Measurements from ENCODE around the gene SPATA25. TPM values are rescaled to one million over a fixed set of nuclear protein-coding genes. Genes with fewer than 3 reads are reported as not detected.

The SPATA25 gene
- total RNA-seq, 4 donors from 2014 or later: 2.6 to 16.2 (median 6.0) TPM

DNA sequence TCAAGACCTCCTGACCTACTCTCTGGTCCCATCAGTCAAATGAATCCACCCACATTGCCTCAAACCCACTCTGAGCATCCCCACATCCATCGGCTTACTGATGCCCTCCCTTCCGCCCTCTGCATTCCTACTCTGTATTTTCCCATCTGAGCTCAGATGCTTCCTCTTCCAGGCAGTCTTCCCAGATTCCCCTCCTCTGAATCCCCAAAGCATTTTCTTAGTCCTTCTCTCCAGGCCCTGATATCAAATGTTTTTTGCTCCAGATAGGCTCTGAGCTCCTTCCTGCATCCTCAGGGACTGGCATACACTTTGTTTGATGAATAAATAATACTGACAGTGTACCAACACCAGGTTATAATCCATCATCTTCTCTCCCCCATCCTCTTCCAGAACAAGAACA lies 20.7 kb upstream of the SPATA25 start:
- intact Hi-C loops (cut with DNase I; ENCODE audit: low total_unique reads): no loop called here
- TF ChIP-seq, protein P1, sequence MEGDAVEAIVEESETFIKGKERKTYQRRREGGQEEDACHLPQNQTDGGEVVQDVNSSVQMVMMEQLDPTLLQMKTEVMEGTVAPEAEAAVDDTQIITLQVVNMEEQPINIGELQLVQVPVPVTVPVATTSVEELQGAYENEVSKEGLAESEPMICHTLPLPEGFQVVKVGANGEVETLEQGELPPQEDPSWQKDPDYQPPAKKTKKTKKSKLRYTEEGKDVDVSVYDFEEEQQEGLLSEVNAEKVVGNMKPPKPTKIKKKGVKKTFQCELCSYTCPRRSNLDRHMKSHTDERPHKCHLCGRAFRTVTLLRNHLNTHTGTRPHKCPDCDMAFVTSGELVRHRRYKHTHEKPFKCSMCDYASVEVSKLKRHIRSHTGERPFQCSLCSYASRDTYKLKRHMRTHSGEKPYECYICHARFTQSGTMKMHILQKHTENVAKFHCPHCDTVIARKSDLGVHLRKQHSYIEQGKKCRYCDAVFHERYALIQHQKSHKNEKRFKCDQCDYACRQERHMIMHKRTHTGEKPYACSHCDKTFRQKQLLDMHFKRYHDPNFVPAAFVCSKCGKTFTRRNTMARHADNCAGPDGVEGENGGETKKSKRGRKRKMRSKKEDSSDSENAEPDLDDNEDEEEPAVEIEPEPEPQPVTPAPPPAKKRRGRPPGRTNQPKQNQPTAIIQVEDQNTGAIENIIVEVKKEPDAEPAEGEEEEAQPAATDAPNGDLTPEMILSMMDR (IDR thresholded peaks at IDR 0.05): no peak
- no peak for TF ChIP-seq POLR2A (IDR thresholded peaks at IDR 0.05)
- Histone ChIP-seq H3K27ac (no peak overlapping the region), H3K36me3 (no peaks in the 10 kb centered on the region), H3K4me1 (no peaks in the 10 kb centered on the region), H3K27me3 (no peaks in the 10 kb centered on the region), H3K9me3 (no peaks in the 10 kb centered on the region), H3K4me3 (no peak overlapping the region)
- DNase-seq: no peak

DNA sequence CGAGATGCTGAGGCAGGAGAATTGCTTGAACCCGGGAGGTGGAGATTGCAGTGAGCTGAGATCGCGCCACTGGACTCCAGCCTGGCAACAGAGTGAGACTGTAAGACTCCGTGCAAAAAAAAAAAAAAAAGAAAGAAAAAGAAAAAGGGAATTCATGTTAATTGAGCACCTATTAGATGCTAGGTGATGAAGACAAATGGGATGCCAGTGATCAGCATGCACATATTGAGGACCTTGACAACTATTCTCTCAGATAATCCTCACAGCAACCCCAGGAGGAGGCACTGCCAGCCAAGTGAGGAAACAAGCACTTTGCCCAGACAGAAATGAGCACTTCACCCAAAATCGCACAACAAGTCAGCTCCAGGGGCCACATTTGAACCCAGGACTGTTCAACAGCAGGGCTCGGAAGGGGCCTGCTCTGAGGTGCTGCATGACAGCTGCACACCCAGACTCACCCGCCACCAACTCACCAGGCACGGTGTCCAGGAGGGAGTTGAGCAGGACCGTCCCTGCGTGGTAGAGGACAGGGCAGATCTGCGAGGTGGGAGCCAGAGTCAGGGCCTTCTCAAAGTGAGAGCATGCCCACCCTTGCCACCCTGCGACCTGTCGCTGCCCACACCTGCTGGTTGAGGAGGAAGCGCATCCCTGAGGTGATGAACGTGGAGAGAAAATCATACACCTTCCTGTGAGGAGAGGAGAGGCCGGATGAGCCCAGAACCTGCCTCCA lies 20.0 kb upstream of the SPATA25 start:
- intact Hi-C loops (cut with DNase I; ENCODE audit: low total_unique reads): no loop called here
- H3K9me3 ChIP-seq: no peaks in the 10 kb centered on the region
- peak in 1 of 2 donors; percentile 16 for DNase-seq
- no peaks in the 10 kb centered on the region for H3K36me3 ChIP-seq
- H3K27ac ChIP-seq: no peak overlapping the region
- H3K4me1 ChIP-seq: no peaks in the 10 kb centered on the region
- TF ChIP-seq, protein P1 (IDR thresholded peaks at IDR 0.05): no peak
- no peak for TF ChIP-seq POLR2A (IDR thresholded peaks at IDR 0.05)
- H3K27me3 ChIP-seq: no peaks in the 10 kb centered on the region
- no peak overlapping the region for H3K4me3 ChIP-seq

DNA sequence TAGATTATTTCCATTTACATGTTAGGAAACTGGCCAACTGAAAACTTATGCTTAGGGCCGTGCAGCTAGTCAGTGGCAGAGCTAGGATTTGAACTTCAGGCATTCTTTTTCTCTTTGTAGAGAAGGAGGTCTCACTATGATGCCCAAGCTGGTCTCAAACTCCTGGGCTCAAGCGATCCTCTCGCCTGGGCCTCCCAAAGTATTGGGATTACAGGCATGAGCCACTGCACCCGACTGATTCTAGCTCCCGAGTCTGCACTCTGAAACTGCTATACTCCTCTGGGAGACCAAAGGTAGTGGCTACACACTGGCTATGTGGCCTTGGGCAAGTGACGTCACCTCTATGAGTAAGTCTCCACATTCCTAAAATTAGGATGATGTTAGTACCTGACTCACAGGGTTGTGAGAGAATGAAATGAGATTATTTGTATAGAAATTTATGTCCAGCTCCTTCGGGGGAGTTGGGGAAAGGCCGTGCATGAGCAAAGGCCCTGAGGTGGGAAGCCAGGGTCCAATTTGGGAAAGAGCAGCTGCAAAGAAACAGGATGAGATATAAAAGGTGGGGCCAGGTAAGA lies 18.2 kb upstream of the SPATA25 start:
- TF ChIP-seq, protein P1 (IDR thresholded peaks at IDR 0.05): no peak
- TF ChIP-seq POLR2A (IDR thresholded peaks at IDR 0.05): no peak
- no peak overlapping the region for H3K4me3 ChIP-seq
- H3K36me3 ChIP-seq: no peaks in the 10 kb centered on the region
- H3K9me3 ChIP-seq: no peaks in the 10 kb centered on the region
- no peak for DNase-seq
- no peaks in the 10 kb centered on the region for H3K27me3 ChIP-seq
- intact Hi-C loops (cut with DNase I; ENCODE audit: low total_unique reads): no loop called here
- H3K4me1 ChIP-seq: no peaks in the 10 kb centered on the region
- H3K27ac ChIP-seq: no peak overlapping the region

DNA sequence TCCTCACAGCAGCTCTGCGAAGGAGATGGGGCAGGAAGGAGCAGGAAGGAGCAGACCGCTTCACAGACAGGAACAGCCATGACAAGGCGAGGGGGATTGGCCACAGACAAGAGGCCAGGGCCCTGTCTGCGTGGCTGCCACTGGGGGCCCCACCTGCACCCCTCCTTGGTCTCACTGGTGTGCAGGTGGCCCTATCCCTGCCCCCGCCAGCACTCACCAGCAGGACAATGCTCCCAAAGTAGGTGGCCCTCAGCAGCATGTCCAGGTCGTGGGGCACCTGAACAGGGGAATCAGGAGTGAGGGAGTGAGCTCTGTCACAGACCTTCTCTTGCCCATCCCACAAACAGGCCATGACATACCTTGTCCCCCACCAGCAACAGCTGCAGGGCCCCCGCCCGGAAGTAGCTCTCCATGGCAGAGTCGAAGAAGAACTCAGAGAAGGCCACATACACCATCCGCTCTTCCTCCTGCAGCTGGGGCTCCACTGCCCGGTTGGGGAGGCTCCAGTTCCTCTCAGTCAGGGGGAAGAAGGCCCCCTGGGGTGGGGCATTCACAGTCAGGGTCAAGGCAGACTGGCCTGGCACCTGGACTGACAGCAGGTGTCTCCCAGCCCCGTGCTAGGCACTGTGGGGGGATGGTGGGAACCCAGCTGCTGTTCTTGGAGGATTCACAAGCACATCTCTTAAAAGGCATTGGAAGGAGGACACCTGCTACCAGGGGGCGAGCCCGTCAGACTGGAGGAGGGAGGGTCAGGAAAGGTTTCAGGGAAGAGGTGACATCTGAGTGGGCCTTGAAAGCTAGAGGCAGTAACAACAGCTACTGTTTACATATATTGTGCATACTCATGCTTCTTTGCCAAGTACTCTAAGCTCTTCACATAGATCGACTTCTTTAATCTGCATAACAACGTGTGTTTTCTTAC lies 17.4 kb upstream of the SPATA25 start:
- no peaks in the 10 kb centered on the region for H3K36me3 ChIP-seq

More for the DNA sequence above, 17.4 kb upstream of the SPATA25 start:
- intact Hi-C loops (cut with DNase I; ENCODE audit: low total_unique reads): no loop called here
- H3K27ac ChIP-seq: no peak overlapping the region
- no peak for DNase-seq
- H3K9me3 ChIP-seq: no peaks in the 10 kb centered on the region
- TF ChIP-seq POLR2A (IDR thresholded peaks at IDR 0.05): no peak
- TF ChIP-seq, protein P1 (IDR thresholded peaks at IDR 0.05): no peak
- H3K4me3 ChIP-seq: no peak overlapping the region
- no peaks in the 10 kb centered on the region for H3K4me1 ChIP-seq
- no peaks in the 10 kb centered on the region for H3K27me3 ChIP-seq

All from uterus (tissue), 4 donors.